ENCODE measurements around the gene SCUBE3. TPM values are rescaled to one million over a fixed set of nuclear protein-coding genes. Genes with fewer than 3 reads are reported as not detected.

SCUBE3 gene
- total and polyA plus RNA-seq, 2 of the 4 experiments (the other 2 are of a cell fraction), result 19.9 to 45.5 TPM

DNA sequence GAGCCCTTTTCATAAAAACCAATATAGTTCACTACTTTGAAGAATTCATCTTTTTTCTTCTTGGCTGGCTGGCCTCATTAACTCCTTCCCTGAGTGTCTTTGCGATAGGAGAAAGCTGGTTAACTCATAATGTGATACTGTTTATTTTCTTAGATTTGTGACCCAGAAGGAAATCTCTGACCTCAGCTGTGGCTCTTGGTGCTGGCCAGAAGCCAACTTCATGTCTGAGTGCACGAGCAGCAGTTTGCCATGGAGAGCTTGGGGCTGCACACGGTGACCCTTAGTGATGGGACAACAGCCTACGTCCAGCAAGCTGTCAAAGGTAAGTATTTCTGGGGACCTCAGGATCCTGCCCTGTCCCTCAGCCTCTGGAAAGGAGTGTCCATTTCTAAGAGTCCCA lies 67.1 kb downstream of the SCUBE3 start:
- DNase-seq (peak; percentile 48), ATAC-seq (ENCODE audit: low read depth) (peak; percentile 74)
- Histone ChIP-seq H2AK9ac (replicated peaks; ENCODE audit: low read depth, low read length, poor library complexity) (no peak overlapping the region), H4K8ac (ENCODE audit: low read depth in 2 of 2, low read length in 2 of 2) (no peak overlapping the region), H4K20me1 (ENCODE audit: insufficient read depth, low read length) (peaks cover 6% of the 10 kb centered on the region; the same call in 1 of the 2 replicates), H3K9me3 (ENCODE audit: control insufficient read depth, insufficient read depth, low read length) (no peaks in the 10 kb centered on the region), H2BK120ac (ENCODE audit: low read depth, low read length) (no peak overlapping the region), H3K9ac (ENCODE audit: low read depth, low read length) (no peak overlapping the region), H2AFZ (replicated peaks; ENCODE audit: low read length, poor library complexity) (no peak overlapping the region), H3K79me1 (ENCODE audit: low read depth in 1 of 2, low read length in 2 of 2) (peaks cover 6 to 10% of the 10 kb centered on the region in 2 experiments; a peak in 2 of 4 replicates), H3K36me3 (ENCODE audit: control insufficient read depth, insufficient read depth, low read length) (peaks cover 11% of the 10 kb centered on the region), H3K27ac (ENCODE audit: insufficient read depth, low read length) (no peak overlapping the region), H3K18ac (ENCODE audit: low read depth, low read length) (no peak overlapping the region), H4K5ac (ENCODE audit: low read depth, low read length) (no peak overlapping the region), H3K27me3 (ENCODE audit: control insufficient read depth, insufficient read depth, low read length) (no peaks in the 10 kb centered on the region), H3K23ac (ENCODE audit: low read depth, low read length) (no peak overlapping the region), H3K4ac (ENCODE audit: low read depth, low read length) (no peak overlapping the region), H3K4me1 (ENCODE audit: control insufficient read depth, insufficient read depth, low read length) (peaks cover 13% of the 10 kb centered on the region), H3K9me1 (ENCODE audit: insufficient read depth, low read length) (peaks cover 5% of the 10 kb centered on the region; the same call in 1 of the 2 replicates), H3K56ac (ENCODE audit: extremely low read depth, insufficient read depth, low read length) (no peak overlapping the region), H3K4me3 (ENCODE audit: insufficient read depth, low read depth, low read length) (no peak overlapping the region), H3K4me2 (ENCODE audit: low read depth, low read length) (no peak overlapping the region; the same call in 1 of the 2 replicates), H2BK15ac (ENCODE audit: low read depth, low read length) (no peak overlapping the region), H4K91ac (ENCODE audit: insufficient read depth, low read depth, low read length) (no peak overlapping the region), H2BK20ac (ENCODE audit: low read depth, low read length) (no peak overlapping the region), H3K14ac (replicated peaks; ENCODE audit: low read depth, low read length) (no peak overlapping the region), H2BK5ac (ENCODE audit: low read depth, low read length, poor library complexity, severe bottlenecking) (no peak overlapping the region), H2AK5ac (ENCODE audit: low read depth, low read length) (no peak overlapping the region)
- dilution Hi-C loops (cut with HindIII; ENCODE audit: low sequenced_read_pairs, unreplicated experiment), result no loop called here
- BruUV-seq (replicated peaks), result no TSS peak
- ChIA-PET CTCF (no interaction called here), POLR2A (ENCODE audit: unreplicated experiment) (interaction anchor here (0.7 kb wide), 1 partner anchor 23 kb away, joined by 3 read pairs; no protein-coding TSS in a partner anchor)
- intact Hi-C loops (cut with micrococcal nuclease), result no loop called here
- WGBS, 2 experiments (ENCODE audit: extremely low coverage in 2 of 2, insufficient read length in 1 of 2), result 0% methylated on average over 1 of the region's 4 CpGs; no CpG with 5 or more reads in 1 of the 2 experiments
- TF ChIP-seq POLR2A (IDR thresholded peaks at IDR 0.05; ENCODE audit: low read depth, low read length) (no peak), RAD21 (IDR thresholded peaks at IDR 0.05; ENCODE audit: low read length) (no peak), SMC3 (IDR thresholded peaks at IDR 0.05; ENCODE audit: low read depth, low read length) (no peak), MAZ (IDR thresholded peaks at IDR 0.05; ENCODE audit: borderline replicate concordance, low read depth, low read length) (no peak), FOS (IDR thresholded peaks at IDR 0.05; ENCODE audit: low read depth, low read length) (no peak), CHD1 (IDR thresholded peaks at IDR 0.05; ENCODE audit: low read depth, low read length) (no peak), RCOR1 (IDR thresholded peaks at IDR 0.05; ENCODE audit: insufficient replicate concordance, low read length) (no peak), CEBPB (IDR thresholded peaks at IDR 0.05; ENCODE audit: low read depth, low read length) (no peak), MXI1 (IDR thresholded peaks at IDR 0.05; ENCODE audit: borderline replicate concordance, low read depth, low read length) (no peak), MAFK (IDR thresholded peaks at IDR 0.05; ENCODE audit: low read depth, low read length) (no peak), BHLHE40 (IDR thresholded peaks at IDR 0.05; ENCODE audit: low read depth, low read length) (no peak), NFE2L2 (IDR thresholded peaks at IDR 0.05; ENCODE audit: low read depth, low read length) (no peak), RFX5 (IDR thresholded peaks at IDR 0.05; ENCODE audit: low read depth, low read length) (no peak)
- TF ChIP-seq, protein P1, sequence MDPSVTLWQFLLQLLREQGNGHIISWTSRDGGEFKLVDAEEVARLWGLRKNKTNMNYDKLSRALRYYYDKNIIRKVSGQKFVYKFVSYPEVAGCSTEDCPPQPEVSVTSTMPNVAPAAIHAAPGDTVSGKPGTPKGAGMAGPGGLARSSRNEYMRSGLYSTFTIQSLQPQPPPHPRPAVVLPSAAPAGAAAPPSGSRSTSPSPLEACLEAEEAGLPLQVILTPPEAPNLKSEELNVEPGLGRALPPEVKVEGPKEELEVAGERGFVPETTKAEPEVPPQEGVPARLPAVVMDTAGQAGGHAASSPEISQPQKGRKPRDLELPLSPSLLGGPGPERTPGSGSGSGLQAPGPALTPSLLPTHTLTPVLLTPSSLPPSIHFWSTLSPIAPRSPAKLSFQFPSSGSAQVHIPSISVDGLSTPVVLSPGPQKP (IDR thresholded peaks at IDR 0.05; ENCODE audit: borderline replicate concordance, low read depth, low read length), result no peak
- TF ChIP-seq, protein P2, sequence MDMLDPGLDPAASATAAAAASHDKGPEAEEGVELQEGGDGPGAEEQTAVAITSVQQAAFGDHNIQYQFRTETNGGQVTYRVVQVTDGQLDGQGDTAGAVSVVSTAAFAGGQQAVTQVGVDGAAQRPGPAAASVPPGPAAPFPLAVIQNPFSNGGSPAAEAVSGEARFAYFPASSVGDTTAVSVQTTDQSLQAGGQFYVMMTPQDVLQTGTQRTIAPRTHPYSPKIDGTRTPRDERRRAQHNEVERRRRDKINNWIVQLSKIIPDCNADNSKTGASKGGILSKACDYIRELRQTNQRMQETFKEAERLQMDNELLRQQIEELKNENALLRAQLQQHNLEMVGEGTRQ (IDR thresholded peaks at IDR 0.05; ENCODE audit: low read depth, low read length), result no peak
- TF ChIP-seq, protein P3, sequence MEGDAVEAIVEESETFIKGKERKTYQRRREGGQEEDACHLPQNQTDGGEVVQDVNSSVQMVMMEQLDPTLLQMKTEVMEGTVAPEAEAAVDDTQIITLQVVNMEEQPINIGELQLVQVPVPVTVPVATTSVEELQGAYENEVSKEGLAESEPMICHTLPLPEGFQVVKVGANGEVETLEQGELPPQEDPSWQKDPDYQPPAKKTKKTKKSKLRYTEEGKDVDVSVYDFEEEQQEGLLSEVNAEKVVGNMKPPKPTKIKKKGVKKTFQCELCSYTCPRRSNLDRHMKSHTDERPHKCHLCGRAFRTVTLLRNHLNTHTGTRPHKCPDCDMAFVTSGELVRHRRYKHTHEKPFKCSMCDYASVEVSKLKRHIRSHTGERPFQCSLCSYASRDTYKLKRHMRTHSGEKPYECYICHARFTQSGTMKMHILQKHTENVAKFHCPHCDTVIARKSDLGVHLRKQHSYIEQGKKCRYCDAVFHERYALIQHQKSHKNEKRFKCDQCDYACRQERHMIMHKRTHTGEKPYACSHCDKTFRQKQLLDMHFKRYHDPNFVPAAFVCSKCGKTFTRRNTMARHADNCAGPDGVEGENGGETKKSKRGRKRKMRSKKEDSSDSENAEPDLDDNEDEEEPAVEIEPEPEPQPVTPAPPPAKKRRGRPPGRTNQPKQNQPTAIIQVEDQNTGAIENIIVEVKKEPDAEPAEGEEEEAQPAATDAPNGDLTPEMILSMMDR (conservative IDR thresholded peaks at IDR 0.05; ENCODE audit: low read depth, low read length), result no peak
- in situ Hi-C loops (cut with MboI; ENCODE audit: low sequenced_read_pairs), result no loop called here

All from IMR-90 (cell line).